CD8-positive, alpha-beta memory T cell (primary cell): Measurements from ENCODE around the gene HCK. TPM values are rescaled to one million over a fixed set of nuclear protein-coding genes. Genes with fewer than 3 reads are reported as not detected.

Source experiments
- CTCF ChIA-PET: fragments of 350-600 bp; sonication (Branson Sonifier 250); formaldehyde crosslinking; loops from one replicate; lab custom pipeline; 2021; ENCODE audit warnings: antibody characterized with exemption; lab: Charles Lee
- POLR2A ChIA-PET: fragments of 350-600 bp; sonication (Branson Sonifier 250); formaldehyde crosslinking; loops from one replicate; lab custom pipeline; 2021; ENCODE audit warnings: antibody characterized with exemption; lab: Charles Lee
- DNase-seq, 5 donors: peaks; one replicate each; pipeline versions ENCODE4 v3.0.0 to v3.0.0-alpha.2; 2020 to 2022; ENCODE audit warnings: mixed read lengths in 1 of 5
- H3K27ac ChIP-seq: one replicate; pipeline ENCODE4 v1.7.0; 2013; ENCODE audit warnings: low read depth, mild to moderate bottlenecking, low read length, moderate library complexity
- H3K27me3 ChIP-seq: 2 replicates; pipeline ENCODE4 v1.7.0; 2013; ENCODE audit warnings: low read length, mild to moderate bottlenecking; ENCODE audit not compliant: insufficient read depth, poor library complexity, severe bottlenecking
- H3K36me3 ChIP-seq: 2 replicates; pipeline ENCODE4 v1.7.0; 2013; ENCODE audit warnings: mild to moderate bottlenecking, low read length, moderate library complexity; ENCODE audit not compliant: insufficient read depth
- H3K4me1 ChIP-seq: 2 replicates; pipeline ENCODE4 v1.7.0; 2013; ENCODE audit warnings: mild to moderate bottlenecking, low read length, moderate library complexity; ENCODE audit not compliant: insufficient read depth
- H3K4me3 ChIP-seq: 2 replicates; pipeline ENCODE4 v1.7.0; 2013; ENCODE audit warnings: mild to moderate bottlenecking, low read length
- H3K9me3 ChIP-seq: 2 replicates; pipeline ENCODE4 v1.7.0; 2013; ENCODE audit warnings: mild to moderate bottlenecking, low read length
- H3K27ac Mint-ChIP-seq, 8 donors: one replicate each; pipeline ENCODE4 v1.8.0; 2020 to 2021; ENCODE audit warnings: mixed read lengths in 8 of 8, mild to moderate bottlenecking in 6 of 8, inconsistent platforms in 3 of 8, moderate library complexity in 3 of 8
- H3K27me3 Mint-ChIP-seq, 2 donors: one replicate each; pipeline ENCODE4 v1.8.0; 2020 to 2021; ENCODE audit warnings: mixed read lengths in 2 of 2, mild to moderate bottlenecking in 1 of 2, moderate library complexity in 1 of 2
- H3K36me3 Mint-ChIP-seq, 3 donors: one replicate each; pipeline ENCODE4 v1.8.0; 2020 to 2021; ENCODE audit warnings: mixed read lengths in 3 of 3, inconsistent platforms in 1 of 3, mild to moderate bottlenecking in 1 of 3
- H3K4me1 Mint-ChIP-seq, 3 donors: one replicate each; pipeline ENCODE4 v1.8.0; 2020 to 2021; ENCODE audit warnings: mixed read lengths in 3 of 3, inconsistent platforms in 1 of 3, mild to moderate bottlenecking in 1 of 3
- H3K4me3 Mint-ChIP-seq, 7 donors: one replicate each; pipeline ENCODE4 v1.8.0; 2020 to 2021; ENCODE audit warnings: mixed read lengths in 7 of 7, mild to moderate bottlenecking in 6 of 7, moderate library complexity in 4 of 7, inconsistent platforms in 2 of 7
- H3K9me3 Mint-ChIP-seq, 5 donors: one replicate each; pipeline ENCODE4 v1.8.0; 2020 to 2022; ENCODE audit warnings: mixed read lengths in 5 of 5, mild to moderate bottlenecking in 3 of 5, moderate library complexity in 2 of 5, inconsistent platforms in 1 of 5
- polyA plus RNA-seq: library from polyadenylated mRNA; unstranded; fragments of 300-500 nt; fragmentation: Illumina TruSeq; gene quantifications from one replicate; pipeline ENCODE4 v1.2.3, GENCODE V29; 2021
- total RNA-seq, 2 experiments: library from RNA; stranded (reverse); gene quantifications; one replicate each; pipeline ENCODE4 v1.2.3, GENCODE V29; 2021

Gene HCK
- total and polyA plus RNA-seq, 3 experiments from 2014 or later = 0.28 to 0.53 TPM; not detected in 1

GRCh38 chr20:32098786-32099185 is 46.7 kb downstream of the HCK start:
- Histone ChIP-seq H3K4me3 (no peak overlapping the region), H3K9me3 (no peaks in the 10 kb centered on the region), H3K4me1 (no peaks in the 10 kb centered on the region), H3K36me3 (no peaks in the 10 kb centered on the region), H3K27me3 (peaks cover 6% of the 10 kb centered on the region), H3K27ac (no peak overlapping the region)
- H3K27ac Mint-ChIP-seq = no peak overlapping the region
- H3K4me3 Mint-ChIP-seq = no peak overlapping the region
- H3K36me3 Mint-ChIP-seq = no peaks in the 10 kb centered on the region
- no peaks in the 10 kb centered on the region for H3K9me3 Mint-ChIP-seq
- no peak for DNase-seq
- ChIA-PET CTCF (no interaction called here), POLR2A (no interaction called here)
- peaks cover 23 to 49% of the 10 kb centered on the region in 2 donors for H3K27me3 Mint-ChIP-seq
- no peaks in the 10 kb centered on the region for H3K4me1 Mint-ChIP-seq

- Histone ChIP-seq H3K4me1 (peaks cover 11% of the 10 kb centered on the region), H3K27ac (peak overlapping the region; percentile 100), H3K27me3 (no peaks in the 10 kb centered on the region), H3K9me3 (no peaks in the 10 kb centered on the region), H3K36me3 (no peaks in the 10 kb centered on the region), H3K4me3 (peak overlapping the region; percentile 99)
- DNase-seq = no peak
- Mint-ChIP-seq H3K27ac (peak overlapping the region; percentile 93 to 100 (median 100)), H3K27me3 (peaks cover 3 to 4% of the 10 kb centered on the region in 2 donors), H3K4me1 (peaks cover 34 to 37% (median 34%) of the 10 kb centered on the region in 3 donors), H3K36me3 (peaks cover 0 to 14% (median 0%) of the 10 kb centered on the region in 3 donors), H3K9me3 (no peaks in the 10 kb centered on the region), H3K4me3 (peak overlapping the region; percentile 94 to 100 (median 97))
- CTCF ChIA-PET = interaction anchor here (0.9 to 1.0 kb wide), 2 partner anchors 8 to 35 kb away, joined by 3 read pairs; no protein-coding TSS in a partner anchor
- POLR2A ChIA-PET = no interaction called here
Observed at GRCh38 chr20:32108814-32109391, 56.9 kb downstream of the HCK start.

GRCh38 chr20:32109392-32110172 is 57.5 kb downstream of the HCK start, which contains the start of gene TM9SF4:
Gene TM9SF4 (plus strand): TSS chr20:32109714. CDS start chr20:32109741, 27 bp downstream.
- H3K36me3 Mint-ChIP-seq = peaks cover 0 to 17% (median 0%) of the 10 kb centered on the region in 3 donors
- Histone ChIP-seq H3K4me1 (peaks cover 11% of the 10 kb centered on the region), H3K9me3 (no peaks in the 10 kb centered on the region), H3K27me3 (no peaks in the 10 kb centered on the region), H3K4me3 (peak within 1 kb of the TSS; percentile 99), H3K36me3 (no peaks in the 10 kb centered on the region), H3K27ac (peak within 1 kb of the TSS; percentile 100)
- H3K27me3 Mint-ChIP-seq = peaks cover 0 to 1% of the 10 kb centered on the region in 2 donors
- H3K4me1 Mint-ChIP-seq = peaks cover 36 to 44% (median 38%) of the 10 kb centered on the region in 3 donors
- H3K27ac Mint-ChIP-seq = peak within 1 kb of the TSS; percentile 93 to 100 (median 100)
- peak within 1 kb of the TSS; percentile 94 to 100 (median 97) for H3K4me3 Mint-ChIP-seq
- CTCF ChIA-PET = interaction anchor here (0.9 to 1.0 kb wide), 2 partner anchors 9 to 34 kb away, joined by 3 read pairs; no protein-coding TSS in a partner anchor
- peak; percentile 80 to 93 (median 91) for DNase-seq
- POLR2A ChIA-PET = no interaction called here
- no peaks in the 10 kb centered on the region for H3K9me3 Mint-ChIP-seq

- no peaks in the 10 kb centered on the region for H3K9me3 Mint-ChIP-seq
- peak overlapping the region; percentile 93 to 100 (median 100) for H3K27ac Mint-ChIP-seq
- Histone ChIP-seq H3K4me1 (peaks cover 11% of the 10 kb centered on the region), H3K27me3 (no peaks in the 10 kb centered on the region), H3K27ac (peak overlapping the region; percentile 100), H3K4me3 (peak overlapping the region; percentile 99), H3K36me3 (no peaks in the 10 kb centered on the region), H3K9me3 (no peaks in the 10 kb centered on the region)
- H3K36me3 Mint-ChIP-seq = peaks cover 0 to 24% (median 1%) of the 10 kb centered on the region in 3 donors
- DNase-seq = no peak
- no peaks in the 10 kb centered on the region for H3K27me3 Mint-ChIP-seq
- H3K4me3 Mint-ChIP-seq = peak overlapping the region; percentile 94 to 100 (median 97)
- peaks cover 42 to 51% (median 43%) of the 10 kb centered on the region in 3 donors for H3K4me1 Mint-ChIP-seq
- ChIA-PET POLR2A (no interaction called here), CTCF (interaction anchor here (1.0 kb wide), 1 partner anchor 10 kb away, joined by 3 read pairs; no protein-coding TSS in a partner anchor)
Observed at GRCh38 chr20:32110173-32110704, 58.2 kb downstream of the HCK start.

GRCh38 chr20:32110727-32111126 is 58.7 kb downstream of the HCK start:
- no peaks in the 10 kb centered on the region for H3K9me3 ChIP-seq
- Mint-ChIP-seq H3K9me3 (no peaks in the 10 kb centered on the region), H3K36me3 (peaks cover 0 to 27% (median 2%) of the 10 kb centered on the region in 3 donors), H3K4me3 (peak overlapping the region; percentile 94 to 100 (median 97)), H3K27me3 (no peaks in the 10 kb centered on the region), H3K27ac (peak overlapping the region; percentile 79 to 100 (median 100)), H3K4me1 (peaks cover 45 to 54% (median 46%) of the 10 kb centered on the region in 3 donors)
- no peaks in the 10 kb centered on the region for H3K27me3 ChIP-seq
- ChIA-PET CTCF (no interaction called here), POLR2A (no interaction called here)
- H3K4me1 ChIP-seq = peaks cover 11% of the 10 kb centered on the region
- DNase-seq = no peak
- H3K4me3 ChIP-seq = peak overlapping the region; percentile 99
- peak overlapping the region; percentile 100 for H3K27ac ChIP-seq
- no peaks in the 10 kb centered on the region for H3K36me3 ChIP-seq

GRCh38 chr20:32111156-32111686 is 59.2 kb downstream of the HCK start:
- Mint-ChIP-seq H3K4me3 (peak overlapping the region; percentile 56 to 100 (median 96)), H3K27ac (peak overlapping the region in 7 of 8 donors; percentile 29 to 100 (median 100)), H3K36me3 (peaks cover 0 to 29% (median 2%) of the 10 kb centered on the region in 3 donors), H3K9me3 (no peaks in the 10 kb centered on the region), H3K27me3 (no peaks in the 10 kb centered on the region), H3K4me1 (peaks cover 47 to 57% (median 47%) of the 10 kb centered on the region in 3 donors)
- ChIA-PET CTCF (no interaction called here), POLR2A (no interaction called here)
- H3K4me1 ChIP-seq = peaks cover 11% of the 10 kb centered on the region
- no peak overlapping the region for H3K4me3 ChIP-seq
- H3K9me3 ChIP-seq = no peaks in the 10 kb centered on the region
- no peak overlapping the region for H3K27ac ChIP-seq
- no peak for DNase-seq
- H3K27me3 ChIP-seq = no peaks in the 10 kb centered on the region
- H3K36me3 ChIP-seq = no peaks in the 10 kb centered on the region

- DNase-seq = no peak
- peaks cover 51 to 62% (median 53%) of the 10 kb centered on the region in 3 donors for H3K4me1 Mint-ChIP-seq
- Histone ChIP-seq H3K4me1 (peaks cover 14% of the 10 kb centered on the region), H3K27ac (no peak overlapping the region), H3K4me3 (no peak overlapping the region), H3K27me3 (no peaks in the 10 kb centered on the region), H3K9me3 (no peaks in the 10 kb centered on the region), H3K36me3 (no peaks in the 10 kb centered on the region)
- H3K36me3 Mint-ChIP-seq = peaks cover 0 to 33% (median 2%) of the 10 kb centered on the region in 3 donors
- H3K27ac Mint-ChIP-seq = peak overlapping the region in 6 of 8 donors; percentile 32 to 93 (median 63)
- ChIA-PET CTCF (no interaction called here), POLR2A (no interaction called here)
- no peaks in the 10 kb centered on the region for H3K9me3 Mint-ChIP-seq
- H3K27me3 Mint-ChIP-seq = no peaks in the 10 kb centered on the region
- H3K4me3 Mint-ChIP-seq = peak overlapping the region; percentile 4 to 97 (median 54)
Observed at GRCh38 chr20:32111753-32112152, 59.7 kb downstream of the HCK start.
